SK-N-MC (cell line): ENCODE measurements around the gene RASSF9.

Source experiments
- EZH2 ChIP-seq: fragments of 200-600 bp; sonication (generic); IDR thresholded peaks from one replicate; pipeline ENCODE4 v1.6.1; 2017; ENCODE audit warnings: antibody characterized with exemption
- FOXP2 ChIP-seq: optimal IDR thresholded peaks from 2 replicates; pipeline ENCODE3; 2011; ENCODE audit warnings: mild to moderate bottlenecking, moderate library complexity; ENCODE audit not compliant: insufficient read depth; ENCODE audit errors: extremely low read length, control extremely low read depth
- POLR2AphosphoS5 ChIP-seq: IDR thresholded peaks from 2 replicates; pipeline ENCODE4 v1.6.1; 2012; ENCODE audit warnings: mild to moderate bottlenecking, low read depth, low read length, borderline replicate concordance

GRCh38 chr12:85877459-85877858 lies 41.2 kb upstream of the RASSF9 start:
- TF ChIP-seq POLR2AphosphoS5 = no peak
- no peak for TF ChIP-seq EZH2
- no peak for TF ChIP-seq FOXP2
